H1 (cell line): Measurements from ENCODE around the gene UVRAG.

ENCODE experiments used
- ATF2 ChIP-seq: IDR thresholded peaks from 2 replicates; pipeline ENCODE4 v1.6.1; 2012; ENCODE audit warnings: low read length, inconsistent platforms
- CHD2 ChIP-seq: IDR thresholded peaks from 2 replicates; pipeline ENCODE4 v1.6.1; 2012; ENCODE audit warnings: low read length, improper control_type of control experiment
- EP300 ChIP-seq, 2 experiments: IDR thresholded peaks; 1 replicate in 1 of 2; 2 replicates in 1 of 2; pipeline ENCODE4 v1.6.1; 2011 to 2012; ENCODE audit warnings: low read depth in 2 of 2, low read length in 2 of 2, mild to moderate bottlenecking in 2 of 2, borderline replicate concordance in 1 of 2, inconsistent platforms in 1 of 2, moderate library complexity in 1 of 2
- JUN ChIP-seq: IDR thresholded peaks from 2 replicates; pipeline ENCODE4 v1.6.1; 2011; ENCODE audit warnings: low read depth, mild to moderate bottlenecking, improper control_type of control experiment, low read length
- RBBP5 ChIP-seq: IDR thresholded peaks from 2 replicates; pipeline ENCODE4 v1.7.1; 2012; ENCODE audit warnings: low read depth, mild to moderate bottlenecking, inconsistent platforms, low read length, moderate library complexity, borderline replicate concordance
- SIN3A ChIP-seq, 2 experiments: IDR thresholded peaks in 1 of 2; conservative IDR thresholded peaks in 1 of 2; 2 replicates each; pipeline ENCODE4 v1.6.1; 2011 to 2012; ENCODE audit warnings: low read length in 2 of 2, improper control_type of control experiment in 1 of 2, low read depth in 1 of 2, mild to moderate bottlenecking in 1 of 2
- USF2 ChIP-seq: IDR thresholded peaks from 2 replicates; pipeline ENCODE4 v1.6.1; 2011; ENCODE audit warnings: low read length, improper control_type of control experiment
- YY1 ChIP-seq: IDR thresholded peaks from 2 replicates; pipeline ENCODE4 v1.6.1; 2011; ENCODE audit warnings: low read depth, mild to moderate bottlenecking, low read length
- ZNF274 ChIP-seq: IDR thresholded peaks from 2 replicates; pipeline ENCODE4 v1.7.0; 2012; ENCODE audit warnings: low read length, borderline replicate concordance; ENCODE audit errors: extremely low read depth
- TF ChIP-seq, protein P1 (sequence below), 3 experiments: IDR thresholded peaks; 1 replicate in 2 of 3; 2 replicates in 1 of 3; pipeline versions ENCODE4 v1.5.1 to v1.6.1; 2011; ENCODE audit warnings: low read length in 3 of 3, mild to moderate bottlenecking in 3 of 3, inconsistent platforms in 2 of 3, low read depth in 1 of 3, moderate library complexity in 1 of 3; ENCODE audit not compliant: insufficient read depth in 1 of 3; ENCODE audit errors: control extremely low read depth in 1 of 3
- TF ChIP-seq, protein P2 (sequence below): IDR thresholded peaks from 2 replicates; pipeline ENCODE4 v1.6.1; 2012; ENCODE audit warnings: inconsistent platforms

- TF ChIP-seq CHD2 (no peak), SIN3A (conservative IDR thresholded peaks at IDR 0.05 in 1 of 2, IDR thresholded peaks at IDR 0.05 in 1 of 2; ENCODE audit: low read depth in 1 of 2, low read length in 2 of 2) (no peak), USF2 (no peak), JUN (no peak), ATF2 (no peak), RBBP5 (no peak), ZNF274 (no peak), YY1 (no peak), EP300 (IDR thresholded peaks at IDR 0.05; ENCODE audit: borderline replicate concordance in 1 of 2, low read depth in 2 of 2, low read length in 2 of 2) (no peak)
- TF ChIP-seq, protein P1, sequence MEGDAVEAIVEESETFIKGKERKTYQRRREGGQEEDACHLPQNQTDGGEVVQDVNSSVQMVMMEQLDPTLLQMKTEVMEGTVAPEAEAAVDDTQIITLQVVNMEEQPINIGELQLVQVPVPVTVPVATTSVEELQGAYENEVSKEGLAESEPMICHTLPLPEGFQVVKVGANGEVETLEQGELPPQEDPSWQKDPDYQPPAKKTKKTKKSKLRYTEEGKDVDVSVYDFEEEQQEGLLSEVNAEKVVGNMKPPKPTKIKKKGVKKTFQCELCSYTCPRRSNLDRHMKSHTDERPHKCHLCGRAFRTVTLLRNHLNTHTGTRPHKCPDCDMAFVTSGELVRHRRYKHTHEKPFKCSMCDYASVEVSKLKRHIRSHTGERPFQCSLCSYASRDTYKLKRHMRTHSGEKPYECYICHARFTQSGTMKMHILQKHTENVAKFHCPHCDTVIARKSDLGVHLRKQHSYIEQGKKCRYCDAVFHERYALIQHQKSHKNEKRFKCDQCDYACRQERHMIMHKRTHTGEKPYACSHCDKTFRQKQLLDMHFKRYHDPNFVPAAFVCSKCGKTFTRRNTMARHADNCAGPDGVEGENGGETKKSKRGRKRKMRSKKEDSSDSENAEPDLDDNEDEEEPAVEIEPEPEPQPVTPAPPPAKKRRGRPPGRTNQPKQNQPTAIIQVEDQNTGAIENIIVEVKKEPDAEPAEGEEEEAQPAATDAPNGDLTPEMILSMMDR (IDR thresholded peaks at IDR 0.05; ENCODE audit: control extremely low read depth in 1 of 3, insufficient read depth in 1 of 3, low read depth in 1 of 3, low read length in 3 of 3) = no peak
- TF ChIP-seq, protein P2, sequence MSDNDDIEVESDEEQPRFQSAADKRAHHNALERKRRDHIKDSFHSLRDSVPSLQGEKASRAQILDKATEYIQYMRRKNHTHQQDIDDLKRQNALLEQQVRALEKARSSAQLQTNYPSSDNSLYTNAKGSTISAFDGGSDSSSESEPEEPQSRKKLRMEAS = no peak
Observed at GRCh38 chr11:75853971-75854370, 39.0 kb downstream of the UVRAG start.
